Chondrocyte (in vitro differentiated cells): ENCODE measurements around the gene MYO5B. TPM values are rescaled to one million over a fixed set of nuclear protein-coding genes. Genes with fewer than 3 reads are reported as not detected.

Experiments
- DNase-seq: peaks from one replicate; pipeline ENCODE4 v3.0.0; 2021; ENCODE audit warnings: mixed read lengths, low spot score
- H3K27ac Mint-ChIP-seq: one replicate; pipeline ENCODE4 v1.8.0; 2021; ENCODE audit warnings: mild to moderate bottlenecking, moderate library complexity, mixed read lengths; ENCODE audit not compliant: unreplicated experiment
- H3K27me3 Mint-ChIP-seq: 2 replicates; pipeline ENCODE4 v1.8.0; 2021; ENCODE audit warnings: low read depth, mixed read lengths
- H3K36me3 Mint-ChIP-seq: 2 replicates; pipeline ENCODE4 v1.8.0; 2021; ENCODE audit warnings: low read depth, mixed read lengths
- H3K4me1 Mint-ChIP-seq: 2 replicates; pipeline ENCODE4 v1.8.0; 2021; ENCODE audit warnings: low read depth, mild to moderate bottlenecking, mixed read lengths
- H3K4me3 Mint-ChIP-seq: one replicate; pipeline ENCODE4 v1.8.0; 2021; ENCODE audit warnings: mild to moderate bottlenecking, moderate library complexity, mixed read lengths; ENCODE audit not compliant: unreplicated experiment
- H3K9me3 Mint-ChIP-seq: 2 replicates; pipeline ENCODE4 v1.8.0; 2021; ENCODE audit warnings: low read depth, mixed read lengths
- total RNA-seq: library from RNA; stranded (reverse); gene quantifications from 3 replicates; pipeline ENCODE4 v1.2.1, GENCODE V29; 2021
- TF ChIP-seq, protein P1 (sequence below): fragments of 200-600 bp; sonication (generic); IDR thresholded peaks from 2 replicates; pipeline ENCODE4 v1.5.0; 2021; ENCODE audit warnings: antibody characterized with exemption, mild to moderate bottlenecking, moderate library complexity

Gene MYO5B
- total RNA-seq, 1 donor from 2014 or later: 0.97 TPM

DNA sequence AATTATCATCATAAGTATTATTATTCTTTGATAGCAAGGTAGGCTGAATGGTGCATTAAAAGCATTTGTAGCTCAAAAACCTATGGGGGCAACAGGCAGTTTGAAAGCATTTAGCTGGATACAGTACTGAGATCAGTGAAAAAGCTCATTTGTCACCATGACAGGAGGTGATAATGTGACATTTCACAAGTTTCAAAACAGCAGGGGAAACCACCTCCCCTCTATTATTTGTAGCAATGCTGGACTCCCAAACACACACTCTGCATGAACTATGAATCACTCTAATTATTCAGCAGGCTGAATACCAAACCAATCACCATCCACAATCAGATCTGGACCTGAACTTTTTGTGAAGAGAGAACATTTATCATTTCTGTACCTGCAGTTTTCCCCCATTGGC, 63.4 kb downstream of the MYO5B start:
- DNase-seq: no peak
- H3K27me3 Mint-ChIP-seq: peaks cover 23% of the 10 kb centered on the region
- TF ChIP-seq, protein P1, sequence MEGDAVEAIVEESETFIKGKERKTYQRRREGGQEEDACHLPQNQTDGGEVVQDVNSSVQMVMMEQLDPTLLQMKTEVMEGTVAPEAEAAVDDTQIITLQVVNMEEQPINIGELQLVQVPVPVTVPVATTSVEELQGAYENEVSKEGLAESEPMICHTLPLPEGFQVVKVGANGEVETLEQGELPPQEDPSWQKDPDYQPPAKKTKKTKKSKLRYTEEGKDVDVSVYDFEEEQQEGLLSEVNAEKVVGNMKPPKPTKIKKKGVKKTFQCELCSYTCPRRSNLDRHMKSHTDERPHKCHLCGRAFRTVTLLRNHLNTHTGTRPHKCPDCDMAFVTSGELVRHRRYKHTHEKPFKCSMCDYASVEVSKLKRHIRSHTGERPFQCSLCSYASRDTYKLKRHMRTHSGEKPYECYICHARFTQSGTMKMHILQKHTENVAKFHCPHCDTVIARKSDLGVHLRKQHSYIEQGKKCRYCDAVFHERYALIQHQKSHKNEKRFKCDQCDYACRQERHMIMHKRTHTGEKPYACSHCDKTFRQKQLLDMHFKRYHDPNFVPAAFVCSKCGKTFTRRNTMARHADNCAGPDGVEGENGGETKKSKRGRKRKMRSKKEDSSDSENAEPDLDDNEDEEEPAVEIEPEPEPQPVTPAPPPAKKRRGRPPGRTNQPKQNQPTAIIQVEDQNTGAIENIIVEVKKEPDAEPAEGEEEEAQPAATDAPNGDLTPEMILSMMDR: no peak
- no peaks in the 10 kb centered on the region for H3K4me1 Mint-ChIP-seq
- no peaks in the 10 kb centered on the region for H3K36me3 Mint-ChIP-seq
- no peaks in the 10 kb centered on the region for H3K9me3 Mint-ChIP-seq
- H3K4me3 Mint-ChIP-seq: no peak overlapping the region
- H3K27ac Mint-ChIP-seq: no peak overlapping the region

DNA sequence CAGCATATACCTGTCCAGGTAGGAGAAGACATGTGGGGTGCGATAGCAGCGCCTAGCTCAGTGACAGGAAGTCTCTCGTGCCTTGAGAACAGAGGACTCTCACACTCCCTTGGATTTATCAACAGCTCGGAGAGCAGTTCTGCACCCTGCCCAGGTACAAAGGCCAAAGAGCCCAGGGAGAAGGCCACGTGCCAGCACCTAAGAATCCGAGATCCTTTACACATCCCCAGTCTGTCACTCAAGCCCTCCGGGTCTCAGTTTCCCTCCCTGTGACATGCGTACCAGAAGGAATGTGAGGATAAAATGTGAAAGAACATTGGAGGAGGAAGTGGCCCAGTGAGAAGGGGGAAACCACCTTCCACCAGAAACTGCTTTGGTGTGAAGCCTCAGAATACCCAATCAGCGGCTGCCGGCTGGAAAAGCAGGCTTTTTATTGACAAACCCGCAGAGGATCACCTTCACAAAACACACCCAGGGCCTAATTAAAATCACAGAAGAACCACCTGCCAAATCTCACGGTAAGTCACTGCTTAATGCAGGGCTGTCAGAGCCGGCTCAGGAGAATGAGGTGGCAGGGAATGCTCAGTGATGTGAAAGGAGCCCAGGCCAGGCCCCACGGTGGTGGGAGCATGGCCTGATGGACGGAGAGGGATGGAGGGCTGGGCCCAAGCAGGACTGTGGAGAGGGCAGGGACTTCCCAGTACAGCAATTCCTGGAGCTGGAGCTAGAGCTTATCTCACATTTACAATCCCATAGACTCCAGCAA, 66.3 kb downstream of the MYO5B start:
- H3K4me1 Mint-ChIP-seq: no peaks in the 10 kb centered on the region
- H3K9me3 Mint-ChIP-seq: no peaks in the 10 kb centered on the region
- TF ChIP-seq, protein P1: no peak
- H3K36me3 Mint-ChIP-seq: no peaks in the 10 kb centered on the region
- no peak overlapping the region for H3K27ac Mint-ChIP-seq
- H3K27me3 Mint-ChIP-seq: peaks cover 31% of the 10 kb centered on the region
- no peak overlapping the region for H3K4me3 Mint-ChIP-seq
- DNase-seq: no peak

DNA sequence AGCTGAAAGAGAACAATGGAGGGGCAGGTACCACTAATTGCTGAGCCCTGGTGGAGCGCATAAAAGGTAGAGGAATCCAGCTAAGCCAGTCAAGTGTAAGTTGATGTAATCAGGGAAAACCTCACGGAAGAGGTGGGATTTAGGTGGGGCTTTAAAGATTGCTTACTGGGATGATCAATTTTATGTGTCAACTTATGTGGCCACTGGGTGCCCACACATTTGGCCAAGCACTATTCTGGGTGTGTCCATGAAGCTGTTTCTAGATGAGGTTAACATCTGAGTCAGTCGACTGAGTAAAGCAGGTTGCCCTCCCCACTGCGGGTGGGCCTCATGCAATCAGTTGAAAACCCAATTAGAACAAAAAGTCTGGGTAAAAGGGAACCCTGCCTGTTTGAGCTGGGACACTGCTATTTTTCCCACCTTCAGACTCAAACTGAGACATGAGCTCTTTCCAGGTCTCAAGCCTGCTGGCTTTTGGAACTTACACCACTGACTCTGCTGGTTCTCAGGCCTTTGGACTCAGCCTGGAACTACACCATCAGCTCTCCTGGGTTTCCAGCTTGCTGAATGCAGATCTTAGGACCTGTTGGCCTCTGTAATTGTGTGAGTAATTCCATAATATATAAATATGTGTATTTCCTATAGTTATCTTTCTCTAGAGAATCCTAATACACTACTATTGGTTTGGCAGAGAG, 67.3 kb downstream of the MYO5B start:
- H3K4me3 Mint-ChIP-seq: no peak overlapping the region
- H3K27ac Mint-ChIP-seq: no peak overlapping the region
- TF ChIP-seq, protein P1: no peak
- H3K9me3 Mint-ChIP-seq: no peaks in the 10 kb centered on the region
- H3K4me1 Mint-ChIP-seq: no peaks in the 10 kb centered on the region
- peaks cover 29% of the 10 kb centered on the region for H3K27me3 Mint-ChIP-seq
- no peak for DNase-seq
- no peaks in the 10 kb centered on the region for H3K36me3 Mint-ChIP-seq

DNA sequence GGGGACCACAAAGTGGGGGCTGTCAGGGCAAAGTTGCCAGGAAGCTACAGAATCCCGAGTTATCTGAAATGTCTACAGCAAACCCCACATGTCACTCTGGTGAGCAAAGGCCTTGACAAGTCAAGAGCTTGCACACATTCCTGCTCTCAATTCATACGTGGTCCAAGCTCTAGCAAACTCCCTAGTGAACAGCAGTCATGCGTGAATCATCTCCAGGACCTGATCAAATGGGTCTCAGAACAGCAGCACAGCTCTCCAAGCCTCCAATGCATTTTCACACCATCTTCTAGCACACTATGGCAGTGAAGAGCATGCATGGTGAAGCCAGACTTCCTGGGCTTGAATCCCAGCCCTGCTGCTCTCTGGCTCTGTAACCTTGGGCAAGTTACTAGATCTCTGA, 68.5 kb downstream of the MYO5B start:
- Mint-ChIP-seq H3K9me3 (no peaks in the 10 kb centered on the region), H3K4me1 (no peaks in the 10 kb centered on the region), H3K36me3 (no peaks in the 10 kb centered on the region), H3K27me3 (peaks cover 27% of the 10 kb centered on the region), H3K27ac (no peak overlapping the region), H3K4me3 (no peak overlapping the region)
- no peak for DNase-seq
- TF ChIP-seq, protein P1: no peak

DNA sequence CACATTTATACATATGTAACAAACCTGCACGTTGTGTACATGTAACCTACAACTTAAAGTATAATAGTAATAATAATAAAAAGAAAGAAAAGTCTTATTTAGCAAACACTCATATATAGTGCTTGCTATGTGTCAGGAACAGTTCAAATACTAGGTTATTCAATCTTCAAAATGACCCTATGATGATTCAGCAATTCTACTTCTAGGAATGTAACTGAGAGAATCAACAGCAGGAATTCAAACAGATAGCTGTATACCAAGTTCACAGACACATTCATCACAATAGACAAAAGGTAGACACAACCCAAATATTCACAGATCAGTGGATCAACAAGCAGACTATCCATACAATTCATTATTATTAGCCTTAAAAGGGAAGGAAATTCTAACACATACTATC, 69.5 kb downstream of the MYO5B start:
- Mint-ChIP-seq H3K4me3 (no peak overlapping the region), H3K9me3 (no peaks in the 10 kb centered on the region)

More for the DNA sequence above, 69.5 kb downstream of the MYO5B start:
- no peaks in the 10 kb centered on the region for H3K4me1 Mint-ChIP-seq
- no peak for DNase-seq
- TF ChIP-seq, protein P1: no peak
- no peak overlapping the region for H3K27ac Mint-ChIP-seq
- peaks cover 29% of the 10 kb centered on the region for H3K27me3 Mint-ChIP-seq
- no peaks in the 10 kb centered on the region for H3K36me3 Mint-ChIP-seq
